ENCODE results near the gene UBL4B. TPM values are rescaled to one million over a fixed set of nuclear protein-coding genes. Genes with fewer than 3 reads are reported as not detected.

Gene UBL4B
- total and polyA plus RNA-seq, 2 experiments from 2014 or later: not detected

DNA sequence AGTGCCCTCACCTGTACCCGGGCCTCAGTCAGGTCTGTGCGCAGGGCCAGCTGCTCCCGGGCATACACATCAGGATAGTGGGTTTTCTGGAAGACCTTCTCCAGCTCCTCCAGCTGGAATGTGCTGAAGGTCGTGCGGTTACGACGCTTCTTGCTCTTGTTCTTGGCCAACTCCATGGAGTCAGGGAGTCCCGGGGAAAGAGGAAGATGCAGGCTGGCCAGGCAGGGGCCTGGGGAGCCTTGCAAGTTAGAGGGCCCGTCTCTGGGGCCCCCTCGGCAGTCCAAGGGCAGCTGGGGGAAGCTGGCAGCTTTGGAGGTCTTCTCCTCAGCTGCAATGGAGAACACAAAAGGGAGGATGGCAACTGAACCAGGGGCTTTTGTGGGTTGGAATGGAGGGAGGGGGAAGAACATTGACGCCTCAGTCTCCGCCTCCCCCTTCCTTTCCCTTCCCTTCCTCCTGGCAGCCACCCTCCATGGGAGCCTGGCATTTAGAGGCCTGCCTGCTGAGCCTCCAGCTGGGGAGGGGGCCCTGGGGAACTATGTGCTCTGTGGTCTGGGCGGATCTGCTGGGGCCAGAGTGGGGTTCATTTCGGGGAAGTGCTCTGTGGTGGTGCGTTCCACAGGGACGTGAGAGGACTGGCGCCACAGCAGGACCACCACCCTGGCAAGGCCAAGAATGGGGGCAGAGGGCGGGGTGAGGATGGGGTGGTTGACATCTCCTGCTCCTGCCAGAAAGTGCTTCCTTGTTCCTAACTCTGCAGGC is 47.5 kb upstream of the UBL4B start:
- H4K20me1 ChIP-seq (ENCODE audit: insufficient read depth, poor library complexity, severe bottlenecking): no peaks in the 10 kb centered on the region
- WGBS (ENCODE audit: low lambda C conversion rate, missing lambda C conversion rate): 91% methylated on average over 18 of the region's 18 CpGs
- H3K27ac ChIP-seq: no peak overlapping the region
- no peak overlapping the region for H3K4me3 ChIP-seq
- no peaks in the 10 kb centered on the region for H3K9me2 ChIP-seq (replicated peaks; ENCODE audit: insufficient read depth)
- peaks cover 44% of the 10 kb centered on the region for H3K27me3 ChIP-seq
- H3K79me2 ChIP-seq: no peaks in the 10 kb centered on the region
- no peak overlapping the region for H3K4me2 ChIP-seq
- DNase-seq (ENCODE audit: low spot score): no peak
- H2AFZ ChIP-seq: no peak overlapping the region
- peaks cover 9% of the 10 kb centered on the region for H3K4me1 ChIP-seq (ENCODE audit: insufficient read depth)
- H3K9me3 ChIP-seq (ENCODE audit: low read depth): no peaks in the 10 kb centered on the region
- H3K36me3 ChIP-seq (replicated peaks; ENCODE audit: insufficient read depth, low read depth): no peaks in the 10 kb centered on the region
- TF ChIP-seq EZH2 (IDR thresholded peaks at IDR 0.05; ENCODE audit: borderline replicate concordance) (no peak), EZH2phosphoT487 (IDR thresholded peaks at IDR 0.05; ENCODE audit: low read depth, severe bottlenecking, unreplicated experiment) (no peak)
- TF ChIP-seq, protein P1, sequence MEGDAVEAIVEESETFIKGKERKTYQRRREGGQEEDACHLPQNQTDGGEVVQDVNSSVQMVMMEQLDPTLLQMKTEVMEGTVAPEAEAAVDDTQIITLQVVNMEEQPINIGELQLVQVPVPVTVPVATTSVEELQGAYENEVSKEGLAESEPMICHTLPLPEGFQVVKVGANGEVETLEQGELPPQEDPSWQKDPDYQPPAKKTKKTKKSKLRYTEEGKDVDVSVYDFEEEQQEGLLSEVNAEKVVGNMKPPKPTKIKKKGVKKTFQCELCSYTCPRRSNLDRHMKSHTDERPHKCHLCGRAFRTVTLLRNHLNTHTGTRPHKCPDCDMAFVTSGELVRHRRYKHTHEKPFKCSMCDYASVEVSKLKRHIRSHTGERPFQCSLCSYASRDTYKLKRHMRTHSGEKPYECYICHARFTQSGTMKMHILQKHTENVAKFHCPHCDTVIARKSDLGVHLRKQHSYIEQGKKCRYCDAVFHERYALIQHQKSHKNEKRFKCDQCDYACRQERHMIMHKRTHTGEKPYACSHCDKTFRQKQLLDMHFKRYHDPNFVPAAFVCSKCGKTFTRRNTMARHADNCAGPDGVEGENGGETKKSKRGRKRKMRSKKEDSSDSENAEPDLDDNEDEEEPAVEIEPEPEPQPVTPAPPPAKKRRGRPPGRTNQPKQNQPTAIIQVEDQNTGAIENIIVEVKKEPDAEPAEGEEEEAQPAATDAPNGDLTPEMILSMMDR (IDR thresholded peaks at IDR 0.05; ENCODE audit: poor library complexity): no peak

DNA sequence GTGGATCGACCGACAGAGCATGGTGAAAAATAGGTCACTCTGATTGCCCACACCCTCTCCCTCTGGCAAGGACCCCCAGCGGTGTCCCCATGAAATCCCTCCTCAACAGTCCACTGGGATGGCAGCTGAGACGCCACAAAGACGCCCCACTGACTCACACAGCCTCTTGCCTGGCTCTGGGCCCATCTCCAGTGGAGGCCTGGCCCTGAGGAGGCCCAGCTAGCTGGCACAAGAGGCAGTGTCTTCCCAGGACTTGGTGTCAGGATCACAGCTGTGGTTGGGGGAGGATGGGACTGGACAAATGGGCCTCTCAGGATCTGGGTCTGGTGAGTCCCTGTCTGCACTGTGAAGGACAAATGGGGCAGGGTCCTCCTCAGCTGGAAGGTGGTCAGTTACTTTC is 46.4 kb upstream of the UBL4B start:
- no peaks in the 10 kb centered on the region for H3K9me3 ChIP-seq (ENCODE audit: low read depth)
- peaks cover 14% of the 10 kb centered on the region for H3K4me1 ChIP-seq (ENCODE audit: insufficient read depth)
- no peak overlapping the region for H2AFZ ChIP-seq
- peaks cover 53% of the 10 kb centered on the region for H3K27me3 ChIP-seq
- H3K79me2 ChIP-seq: no peaks in the 10 kb centered on the region
- H3K9me2 ChIP-seq (replicated peaks; ENCODE audit: insufficient read depth): no peaks in the 10 kb centered on the region
- no peak overlapping the region for H3K4me2 ChIP-seq
- no peaks in the 10 kb centered on the region for H4K20me1 ChIP-seq (ENCODE audit: insufficient read depth, poor library complexity, severe bottlenecking)
- WGBS (ENCODE audit: low lambda C conversion rate, missing lambda C conversion rate): 91% methylated on average over 5 of the region's 5 CpGs
- TF ChIP-seq EZH2phosphoT487 (IDR thresholded peaks at IDR 0.05; ENCODE audit: low read depth, severe bottlenecking, unreplicated experiment) (no peak), EZH2 (IDR thresholded peaks at IDR 0.05; ENCODE audit: borderline replicate concordance) (no peak)
- TF ChIP-seq, protein P1 (IDR thresholded peaks at IDR 0.05; ENCODE audit: poor library complexity): no peak
- DNase-seq (ENCODE audit: low spot score): no peak
- no peak overlapping the region for H3K4me3 ChIP-seq
- H3K36me3 ChIP-seq (replicated peaks; ENCODE audit: insufficient read depth, low read depth): no peaks in the 10 kb centered on the region
- no peak overlapping the region for H3K27ac ChIP-seq

DNA sequence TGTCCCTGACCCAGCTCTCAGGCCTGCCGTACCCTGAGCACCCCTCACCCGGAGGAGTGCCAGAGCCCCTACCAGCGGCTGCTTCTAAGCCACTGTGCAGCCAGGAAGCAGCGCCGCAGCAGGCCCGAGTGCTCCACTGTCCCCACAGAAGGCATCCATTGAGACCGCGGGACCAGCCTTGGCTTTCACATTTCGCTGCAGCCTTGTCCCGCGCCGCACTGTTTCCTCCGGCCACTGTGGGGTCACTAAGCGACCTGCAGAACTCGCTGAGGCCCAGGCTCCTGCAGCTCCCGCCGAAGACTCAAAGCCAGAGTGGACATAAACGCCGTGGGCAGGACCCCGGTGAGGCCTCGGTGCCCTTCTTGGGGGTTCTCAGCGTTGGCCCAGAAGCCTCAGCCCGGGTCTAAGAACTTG is 44.8 kb upstream of the UBL4B start:
- no peaks in the 10 kb centered on the region for H3K79me2 ChIP-seq
- H3K4me1 ChIP-seq (ENCODE audit: insufficient read depth): peaks cover 14% of the 10 kb centered on the region
- H3K27me3 ChIP-seq: peaks cover 69% of the 10 kb centered on the region
- H3K36me3 ChIP-seq (replicated peaks; ENCODE audit: insufficient read depth, low read depth): no peaks in the 10 kb centered on the region
- no peak overlapping the region for H3K27ac ChIP-seq
- no peaks in the 10 kb centered on the region for H3K9me3 ChIP-seq (ENCODE audit: low read depth)
- no peak overlapping the region for H3K4me3 ChIP-seq
- H4K20me1 ChIP-seq (ENCODE audit: insufficient read depth, poor library complexity, severe bottlenecking): no peaks in the 10 kb centered on the region
- H2AFZ ChIP-seq: no peak overlapping the region
- peak overlapping the region; percentile 71 for H3K4me2 ChIP-seq
- DNase-seq (ENCODE audit: low spot score): no peak
- TF ChIP-seq, protein P1 (IDR thresholded peaks at IDR 0.05; ENCODE audit: poor library complexity): no peak
- TF ChIP-seq EZH2 (IDR thresholded peaks at IDR 0.05; ENCODE audit: borderline replicate concordance): no peak
- TF ChIP-seq EZH2phosphoT487 (IDR thresholded peaks at IDR 0.05; ENCODE audit: low read depth, severe bottlenecking, unreplicated experiment): no peak
- WGBS (ENCODE audit: low lambda C conversion rate, missing lambda C conversion rate): 32% methylated on average over 20 of the region's 23 CpGs
- H3K9me2 ChIP-seq (replicated peaks; ENCODE audit: insufficient read depth): no peaks in the 10 kb centered on the region
